HCT116 (cell line): ENCODE measurements around the gene CD3E. TPM values are rescaled to one million over a fixed set of nuclear protein-coding genes. Genes with fewer than 3 reads are reported as not detected.

Source experiments
- ATAC-seq: fragments of 200-7000 bp; cut with Tn5 transposase; 2 replicates; pipeline ENCODE4 v1.9.1; 2020; ENCODE audit warnings: mild to moderate bottlenecking, moderate library complexity
- BruUV-seq: library from RNA; stranded (reverse); fragments of 400-500 nt; replicated peaks from 2 replicates; lab custom pipeline; 2021; lab: Mats Ljungman, UMichigan
- CTCF ChIA-PET: fragments of 300-600 bp; sonication (Branson Sonifier 250); formaldehyde crosslinking; loops from one replicate; lab custom pipeline; 2021; ENCODE audit warnings: antibody characterized with exemption; lab: Charles Lee
- POLR2A ChIA-PET: fragments of 300-600, 350-600 bp; sonication (Branson Sonifier 250); formaldehyde crosslinking; loops from one replicate; lab custom pipeline; 2021; ENCODE audit warnings: antibody characterized with exemption; lab: Charles Lee
- RAD21 ChIA-PET, 2 experiments: fragments of 300-600 bp; sonication (Branson Sonifier 250); formaldehyde crosslinking; loops; one replicate each; lab custom pipeline; 2023; ENCODE audit warnings: low total read pairs in 2 of 2; ENCODE audit not compliant: uncharacterized antibody in 2 of 2, unreplicated experiment in 2 of 2, low non-redundant PET in 1 of 2; lab: Charles Lee
- DNase-seq: peaks from one replicate; pipeline ENCODE4 v3.0.0-alpha.2; 2010; ENCODE audit warnings: low read depth, low spot score
- H2AFZ ChIP-seq: fragments of 200-600 bp; shearing (Covaris generic), sonication (generic); 2 replicates; pipeline ENCODE4 v1.6.1; 2017; ENCODE audit warnings: low read depth, mixed run types, mixed read lengths, antibody characterized with exemption, low read length; ENCODE audit not compliant: poor library complexity, severe bottlenecking
- H3K27ac ChIP-seq: 2 replicates; pipeline ENCODE4 v1.5.1; 2012; ENCODE audit warnings: low read depth, low read length
- H3K27me3 ChIP-seq: fragments of 200-600 bp; sonication (generic); 2 replicates; pipeline ENCODE4 v1.6.1; 2016; ENCODE audit warnings: mixed run types, low read length, mixed read lengths; ENCODE audit not compliant: insufficient read depth
- H3K36me3 ChIP-seq, 2 experiments: fragments of 200-500 bp in 1 of 2; fragments of 200-600 bp in 1 of 2; sonication (Bioruptor generic) in 1 of 2; sonication (generic) in 1 of 2; 2 replicates each; pipeline versions ENCODE4 v1.5.1 to v1.6.1; 2014 to 2016; ENCODE audit warnings: low read length in 2 of 2, inconsistent platforms in 1 of 2, mixed read lengths in 1 of 2, mixed run types in 1 of 2; ENCODE audit not compliant: insufficient read depth in 2 of 2, control insufficient read depth in 1 of 2
- H3K4me1 ChIP-seq, 2 experiments: fragments of 200-600 bp in 1 of 2; sonication (generic) in 1 of 2; 2 replicates each; pipeline versions ENCODE4 v1.5.1 to v1.6.1; 2012 to 2017; ENCODE audit warnings: low read length in 2 of 2, inconsistent platforms in 1 of 2, mild to moderate bottlenecking in 1 of 2, mixed read lengths in 1 of 2, mixed run types in 1 of 2, moderate library complexity in 1 of 2; ENCODE audit not compliant: insufficient read depth in 2 of 2, control insufficient read depth in 1 of 2
- H3K4me2 ChIP-seq: fragments of 200-600 bp; sonication (generic); 2 replicates; pipeline ENCODE4 v1.6.1; 2017; ENCODE audit warnings: mixed run types, low read length, mixed read lengths
- H3K4me3 ChIP-seq, 2 experiments: fragments of 200-600 bp in 1 of 2; sonication (generic) in 1 of 2; replicated peaks in 1 of 2; 2 replicates each; pipeline ENCODE4 v1.5.1; 2011 to 2016; ENCODE audit warnings: low read length in 2 of 2, control low read depth in 1 of 2, low read depth in 1 of 2, mild to moderate bottlenecking in 1 of 2, mixed read lengths in 1 of 2, mixed run types in 1 of 2
- H3K79me2 ChIP-seq: fragments of 200-600 bp; sonication (generic); 2 replicates; pipeline ENCODE4 v1.6.1; 2017; ENCODE audit warnings: mild to moderate bottlenecking, mixed run types, low read length, moderate library complexity, mixed read lengths; ENCODE audit not compliant: insufficient read depth
- H3K9ac ChIP-seq: fragments of 200-600 bp; sonication (generic); 2 replicates; pipeline ENCODE4 v1.6.1; 2016; ENCODE audit warnings: low read length, mixed read lengths
- H3K9me2 ChIP-seq: fragments of 200-600 bp; sonication (generic), shearing (Covaris generic); 2 replicates; pipeline ENCODE4 v1.6.1; 2017; ENCODE audit warnings: mixed run types, mild to moderate bottlenecking, moderate library complexity; ENCODE audit not compliant: insufficient read depth
- H3K9me3 ChIP-seq, 2 experiments: fragments of 200-500 bp in 1 of 2; fragments of 200-600 bp in 1 of 2; sonication (Bioruptor generic) in 1 of 2; sonication (generic) in 1 of 2; 2 replicates each; pipeline ENCODE4 v1.6.1; 2014 to 2017; ENCODE audit warnings: low read length in 2 of 2, mixed read lengths in 2 of 2, inconsistent platforms in 1 of 2, low read depth in 1 of 2, mild to moderate bottlenecking in 1 of 2, mixed run types in 1 of 2, moderate library complexity in 1 of 2; ENCODE audit not compliant: control insufficient read depth in 1 of 2, insufficient read depth in 1 of 2
- H4K20me1 ChIP-seq: fragments of 200-600 bp; sonication (generic), shearing (Covaris generic); 2 replicates; pipeline ENCODE4 v1.6.1; 2017; ENCODE audit warnings: mixed run types, mild to moderate bottlenecking, moderate library complexity; ENCODE audit not compliant: insufficient read depth
- CBX3 ChIP-seq: IDR thresholded peaks from 2 replicates; pipeline ENCODE4 v1.6.1; 2012; ENCODE audit warnings: low read depth
- CEBPB ChIP-seq: IDR thresholded peaks from 2 replicates; pipeline ENCODE4 v1.6.1; 2012; ENCODE audit warnings: low read depth
- ZFX ChIP-seq: fragments of 450-650 bp; IDR thresholded peaks from 2 replicates; pipeline ENCODE4 v1.6.1; 2017
- intact Hi-C: fragments of 100-400 bp; cut with micrococcal nuclease; formaldehyde crosslinking; loops from 2 replicates; pipeline ENCODE4 v1.10.0; 2022
- total RNA-seq: library from RNA; stranded (reverse); gene quantifications from one replicate; pipeline ENCODE4 v1.2.1, GENCODE V29; 2021; ENCODE audit not compliant: unreplicated experiment
- TF ChIP-seq, protein P1 (sequence below): IDR thresholded peaks from 2 replicates; pipeline ENCODE4 v1.6.1; 2012

Gene CD3E
- total RNA-seq, 1 experiment from 2014 or later = 0.79 TPM

DNA sequence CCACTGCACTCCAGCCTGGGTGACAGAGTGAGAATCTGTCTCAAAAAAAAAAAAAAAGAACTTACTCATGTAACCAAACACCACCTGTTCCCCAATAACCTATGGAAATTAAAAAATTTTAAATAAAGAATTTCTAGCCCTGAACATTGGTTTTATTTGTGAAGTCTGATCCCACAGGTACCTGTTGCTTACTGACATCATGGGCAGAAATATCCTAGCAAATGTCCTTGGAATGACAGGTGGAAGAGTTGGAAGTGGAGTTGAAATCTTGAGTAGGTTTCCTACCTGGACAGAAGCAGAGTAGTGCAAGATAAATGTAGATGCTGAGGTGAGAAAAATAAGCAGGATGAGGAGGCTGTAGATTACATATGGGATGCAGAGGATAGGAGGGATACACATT lies 20.8 kb downstream of the CD3E start:
- peaks cover 0 to 6% of the 10 kb centered on the region in 2 experiments; a peak in 2 of 4 replicates for H3K4me1 ChIP-seq
- no peak overlapping the region for H3K4me2 ChIP-seq
- intact Hi-C loops = no loop called here
- no peaks in the 10 kb centered on the region for H3K27me3 ChIP-seq
- BruUV-seq = no TSS peak
- TF ChIP-seq, protein P1, sequence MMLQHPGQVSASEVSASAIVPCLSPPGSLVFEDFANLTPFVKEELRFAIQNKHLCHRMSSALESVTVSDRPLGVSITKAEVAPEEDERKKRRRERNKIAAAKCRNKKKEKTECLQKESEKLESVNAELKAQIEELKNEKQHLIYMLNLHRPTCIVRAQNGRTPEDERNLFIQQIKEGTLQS = no peak
- TF ChIP-seq CBX3 (no peak), CEBPB (no peak)
- H3K4me3 ChIP-seq = no peak overlapping the region
- POLR2A ChIA-PET = no interaction called here
- H3K9ac ChIP-seq = no peak overlapping the region
- H4K20me1 ChIP-seq = no peaks in the 10 kb centered on the region
- H3K9me3 ChIP-seq = no peaks in the 10 kb centered on the region
- DNase-seq = no peak
- no peaks in the 10 kb centered on the region for H3K79me2 ChIP-seq
- H2AFZ ChIP-seq = no peak overlapping the region
- CTCF ChIA-PET = no interaction called here
- 0 out of 2 replicates have a peak, but pooled peaks cover 2% of the 10 kb centered on the region for H3K9me2 ChIP-seq
- no peaks in the 10 kb centered on the region for H3K36me3 ChIP-seq
- RAD21 ChIA-PET = no interaction called here
- no peak overlapping the region for H3K27ac ChIP-seq
- no peak for ATAC-seq

DNA sequence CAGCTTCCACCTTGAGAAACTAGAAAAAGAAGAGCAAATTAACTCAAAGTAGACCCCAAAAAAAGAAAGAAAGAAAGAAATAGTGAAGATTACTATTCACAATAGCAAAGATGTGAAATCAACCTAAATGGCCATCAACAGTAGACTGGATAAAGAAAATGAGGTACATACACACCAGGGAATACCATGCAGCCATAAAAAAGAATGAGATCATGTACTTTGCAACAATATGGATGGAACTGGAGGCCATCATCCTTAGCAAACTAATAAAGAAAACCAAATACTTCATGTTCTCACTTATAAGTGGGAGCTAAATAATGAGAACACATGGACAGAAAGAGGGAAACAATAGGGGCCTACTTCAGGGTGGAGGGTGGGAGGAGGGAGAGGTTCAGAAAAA lies 24.2 kb downstream of the CD3E start:
- Histone ChIP-seq H3K4me1 (no peaks in the 10 kb centered on the region), H3K4me2 (no peak overlapping the region), H3K4me3 (no peak overlapping the region), H3K79me2 (no peaks in the 10 kb centered on the region), H3K36me3 (no peaks in the 10 kb centered on the region), H3K9me2 (no peaks in the 10 kb centered on the region), H3K27ac (no peak overlapping the region), H2AFZ (no peak overlapping the region), H3K9me3 (no peaks in the 10 kb centered on the region), H3K9ac (no peak overlapping the region), H4K20me1 (no peaks in the 10 kb centered on the region), H3K27me3 (no peaks in the 10 kb centered on the region)
- intact Hi-C loops = no loop called here
- ChIA-PET CTCF (no interaction called here), POLR2A (no interaction called here), RAD21 (no interaction called here)
- TF ChIP-seq ZFX = no peak
- no peak for DNase-seq
- no peak for ATAC-seq
- no TSS peak for BruUV-seq
